Activated CD8-positive, alpha-beta memory T cell treated with anti-CD3 and anti-CD28 coated beads for 36 hours (primary cell): ENCODE data around the gene RNASE2. TPM values are rescaled to one million over a fixed set of nuclear protein-coding genes. Genes with fewer than 3 reads are reported as not detected.
"Not testable (repeated sequence)": the region's sequence is repeated elsewhere in the genome, so short reads cannot be mapped to it uniquely, and the experiment has no call there.

Experiments used
- CTCF ChIA-PET: fragments of 350-600 bp; sonication (Branson Sonifier 250); formaldehyde crosslinking; loops from one replicate; lab custom pipeline; 2021; ENCODE audit warnings: antibody characterized with exemption; lab: Charles Lee
- POLR2A ChIA-PET: fragments of 350-600 bp; sonication (Branson Sonifier 250); formaldehyde crosslinking; loops from one replicate; lab custom pipeline; 2021; ENCODE audit warnings: antibody characterized with exemption; lab: Charles Lee
- total RNA-seq, 2 experiments: library from RNA; stranded (reverse); gene quantifications; one replicate each; pipeline ENCODE4 v1.2.3, GENCODE V29; 2021

RNASE2 gene
- not detected for total RNA-seq

- POLR2A ChIA-PET, CTCF ChIA-PET: not testable (repeated sequence)
Measured at GRCh38 chr14:20954736-20955537, at the start of gene RNASE2. TSS of gene RNASE2 (plus strand) at chr14:20955487. CDS start at chr14:20955772, 285 bp downstream.

GRCh38 chr14:20905676-20906075 is 49.6 kb upstream of the RNASE2 start:
- ChIA-PET POLR2A (no interaction called here), CTCF (interaction anchor here (1.1 kb wide), 1 partner anchor 51 kb away, joined by 3 read pairs; no protein-coding TSS in a partner anchor)

GRCh38 chr14:20907214-20907613 is 48.1 kb upstream of the RNASE2 start:
- POLR2A ChIA-PET, result no interaction called here
- CTCF ChIA-PET, result no interaction called here

- POLR2A ChIA-PET, CTCF ChIA-PET: not testable (repeated sequence)
Measured at GRCh38 chr14:20910822-20911221, 44.5 kb upstream of the RNASE2 start.

GRCh38 chr14:20919038-20919756 is 36.1 kb upstream of the RNASE2 start:
- POLR2A ChIA-PET, CTCF ChIA-PET: not testable (repeated sequence)

- CTCF ChIA-PET, POLR2A ChIA-PET: not testable (repeated sequence)
Measured at GRCh38 chr14:20923766-20924297, 31.5 kb upstream of the RNASE2 start.

GRCh38 chr14:20934148-20934762 is 21.0 kb upstream of the RNASE2 start:
- POLR2A ChIA-PET, result no interaction called here
- CTCF ChIA-PET, result no interaction called here

- CTCF ChIA-PET, result no interaction called here
- POLR2A ChIA-PET, result no interaction called here
Measured at GRCh38 chr14:20935303-20935984, 19.8 kb upstream of the RNASE2 start.

- CTCF ChIA-PET, POLR2A ChIA-PET: not testable (repeated sequence)
Measured at GRCh38 chr14:20945146-20945545, 10.1 kb upstream of the RNASE2 start.

GRCh38 chr14:20946707-20947106 is 8.6 kb upstream of the RNASE2 start:
- POLR2A ChIA-PET, CTCF ChIA-PET: not testable (repeated sequence)

GRCh38 chr14:20955538-20955873 is 219 bp downstream of the RNASE2 start:
- POLR2A ChIA-PET, CTCF ChIA-PET: not testable (repeated sequence)

GRCh38 chr14:20956376-20956976 is 1.2 kb downstream of the RNASE2 start:
- POLR2A ChIA-PET, result no interaction called here
- CTCF ChIA-PET, result interaction anchor here (1.3 kb wide), 1 partner anchor 14 kb away, joined by 3 read pairs; no protein-coding TSS in a partner anchor

- POLR2A ChIA-PET, result not testable (repeated sequence)
- CTCF ChIA-PET, result interaction anchor here (4.4 kb wide), 1 partner anchor 12 kb away, joined by 30 read pairs; no protein-coding TSS in a partner anchor
Measured at GRCh38 chr14:20958946-20959345, 3.7 kb downstream of the RNASE2 start.

- POLR2A ChIA-PET, result no interaction called here
- CTCF ChIA-PET, result interaction anchor here (2.4 to 2.7 kb wide), 2 partner anchors 8 to 114 kb away, joined by 17 to 30 read pairs; no protein-coding TSS in a partner anchor
Measured at GRCh38 chr14:20969336-20969735, 14.0 kb downstream of the RNASE2 start.

- POLR2A ChIA-PET, result no interaction called here
- CTCF ChIA-PET, result interaction anchor here (0.6 to 2.7 kb wide), 25 partner anchors 10 to 338 kb away, joined by 3 to 30 read pairs (median 4); no protein-coding TSS in a partner anchor
Measured at GRCh38 chr14:20970647-20970982, 15.3 kb downstream of the RNASE2 start.

GRCh38 chr14:20970983-20971704 is 15.9 kb downstream of the RNASE2 start:
- CTCF ChIA-PET, result interaction anchor here (0.6 to 2.7 kb wide), 33 partner anchors 10 to 339 kb away, joined by 3 to 30 read pairs (median 4); partner anchors contain the start of genes ANG and RNASE7
- POLR2A ChIA-PET, result no interaction called here

- POLR2A ChIA-PET, result no interaction called here
- CTCF ChIA-PET, result interaction anchor here (0.7 to 2.7 kb wide), 21 partner anchors 10 to 339 kb away, joined by 3 to 30 read pairs (median 5); partner anchors contain the start of gene RNASE7
Measured at GRCh38 chr14:20971705-20972021, 16.4 kb downstream of the RNASE2 start.

GRCh38 chr14:20973501-20973900 is 18.2 kb downstream of the RNASE2 start:
- ChIA-PET POLR2A (no interaction called here), CTCF (interaction anchor here (0.8 to 1.3 kb wide), 2 partner anchors 116 to 238 kb away, joined by 3 to 4 read pairs; no protein-coding TSS in a partner anchor)
